ENCODE data around the gene EIF4E1B.

EIF4E1B gene

GRCh38 chr5:176606875-176607274, 23.6 kb upstream of the EIF4E1B start:
- no peak for DNase-seq

- no peak for DNase-seq
These were observed 22.3 kb upstream of the EIF4E1B start for GRCh38 chr5:176608142-176608705.

- no peak for DNase-seq
These were observed 21.3 kb upstream of the EIF4E1B start for GRCh38 chr5:176608937-176609723.

- peak; percentile 58 for DNase-seq
These were observed 20.6 kb upstream of the EIF4E1B start, which contains the start of gene GPRIN1 for GRCh38 chr5:176609724-176610434. Gene GPRIN1, minus strand, starts transcription at chr5:176610156. Its CDS starts 10,322 bp downstream, at chr5:176599834.

- no peak for DNase-seq
These were observed 20.1 kb upstream of the EIF4E1B start for GRCh38 chr5:176610435-176610773.

- DNase-seq, result peak; percentile 42
These were observed 19.0 kb upstream of the EIF4E1B start for GRCh38 chr5:176611435-176611834.

GRCh38 chr5:176612008-176612407, 18.5 kb upstream of the EIF4E1B start:
- DNase-seq, result no peak

- no peak for DNase-seq
These were observed 17.6 kb upstream of the EIF4E1B start for GRCh38 chr5:176612855-176613254.

- no peak for DNase-seq
These were observed 15.5 kb upstream of the EIF4E1B start for GRCh38 chr5:176614805-176615478.

- no peak for DNase-seq
These were observed 14.0 kb upstream of the EIF4E1B start for GRCh38 chr5:176616511-176616910.

GRCh38 chr5:176618783-176619182, 11.7 kb upstream of the EIF4E1B start:
- DNase-seq, result no peak

GRCh38 chr5:176619203-176619568, 11.3 kb upstream of the EIF4E1B start:
- peak; percentile 75 for DNase-seq

- DNase-seq, result no peak
These were observed 10.7 kb upstream of the EIF4E1B start for GRCh38 chr5:176619569-176620332.

- no peak for DNase-seq
These were observed 10.0 kb upstream of the EIF4E1B start for GRCh38 chr5:176620333-176620981.

GRCh38 chr5:176621661-176622079, 8.8 kb upstream of the EIF4E1B start:
- no peak for DNase-seq

- DNase-seq, result no peak
These were observed 6.3 kb upstream of the EIF4E1B start for GRCh38 chr5:176624142-176624541.

- no peak for DNase-seq
These were observed 5.5 kb upstream of the EIF4E1B start for GRCh38 chr5:176624938-176625337.

- no peak for DNase-seq
These were observed 5.0 kb upstream of the EIF4E1B start for GRCh38 chr5:176625512-176625911.

- no peak for DNase-seq
These were observed 4.3 kb upstream of the EIF4E1B start for GRCh38 chr5:176625966-176626875.

- DNase-seq, result no peak
These were observed 3.6 kb upstream of the EIF4E1B start for GRCh38 chr5:176626876-176627236.

GRCh38 chr5:176627582-176627981, 2.9 kb upstream of the EIF4E1B start:
- no peak for DNase-seq
